GM19324 (cell line): ENCODE results near the gene NOMO2.
"Not testable (repeated sequence)": the region's sequence is repeated elsewhere in the genome, so short reads cannot be mapped to it uniquely, and the experiment has no call there.

Experiments used
- ATAC-seq: cut with Tn5 transposase; IDR thresholded peaks from one replicate; pipeline ENCODE4 v1.9.1; 2021; ENCODE audit warnings: mild to moderate bottlenecking, moderate library complexity; ENCODE audit not compliant: unreplicated experiment, low FRiP score

Gene NOMO2

GRCh38 chr16:18522637-18523036 is 39.3 kb downstream of the NOMO2 start:
- not testable (repeated sequence) for ATAC-seq

- ATAC-seq = not testable (repeated sequence)
Measured at GRCh38 chr16:18521445-18522181, 40.3 kb downstream of the NOMO2 start.

GRCh38 chr16:18518536-18519283 is 43.2 kb downstream of the NOMO2 start:
- not testable (repeated sequence) for ATAC-seq

- ATAC-seq = not testable (repeated sequence)
Measured at GRCh38 chr16:18498430-18498829, 63.5 kb downstream of the NOMO2 start.

GRCh38 chr16:18497032-18497431 is 64.9 kb downstream of the NOMO2 start:
- not testable (repeated sequence) for ATAC-seq

GRCh38 chr16:18492118-18492897 is 69.6 kb downstream of the NOMO2 start:
- not testable (repeated sequence) for ATAC-seq

- not testable (repeated sequence) for ATAC-seq
Measured at GRCh38 chr16:18436025-18436424, 125.9 kb downstream of the NOMO2 start.

GRCh38 chr16:18415827-18416226 is 146.1 kb downstream of the NOMO2 start:
- not testable (repeated sequence) for ATAC-seq

GRCh38 chr16:18409532-18410293 is 152.2 kb downstream of the NOMO2 start:
- not testable (repeated sequence) for ATAC-seq

- peak; percentile 67 for ATAC-seq
Measured at GRCh38 chr16:18401851-18402657, 159.8 kb downstream of the NOMO2 start.

- not testable (repeated sequence) for ATAC-seq
Measured at GRCh38 chr16:18401159-18401558, 160.7 kb downstream of the NOMO2 start.

- not testable (repeated sequence) for ATAC-seq
Measured at GRCh38 chr16:18394363-18394762, 167.5 kb downstream of the NOMO2 start.

GRCh38 chr16:18387767-18388166 is 174.1 kb downstream of the NOMO2 start:
- not testable (repeated sequence) for ATAC-seq

GRCh38 chr16:18386517-18386916 is 175.4 kb downstream of the NOMO2 start:
- not testable (repeated sequence) for ATAC-seq

- not testable (repeated sequence) for ATAC-seq
Measured at GRCh38 chr16:18385285-18385684, 176.6 kb downstream of the NOMO2 start.

GRCh38 chr16:18384869-18385268 is 177.0 kb downstream of the NOMO2 start:
- ATAC-seq = not testable (repeated sequence)

GRCh38 chr16:18384098-18384636 is 177.7 kb downstream of the NOMO2 start:
- not testable (repeated sequence) for ATAC-seq

GRCh38 chr16:18382696-18383095 is 179.2 kb downstream of the NOMO2 start:
- not testable (repeated sequence) for ATAC-seq
